ENCODE results near the gene SEMA3F. TPM values are rescaled to one million over a fixed set of nuclear protein-coding genes. Genes with fewer than 3 reads are reported as not detected.

The SEMA3F gene
- total RNA-seq, 3 donors from 2014 or later = 0.19 to 0.24 (median 0.23) TPM

GRCh38 chr3:50193746-50194127 is 38.6 kb downstream of the SEMA3F start:
- H3K4me1 Mint-ChIP-seq (ENCODE audit: low read depth) = peaks cover 8% of the 10 kb centered on the region
- no peaks in the 10 kb centered on the region for H3K9me3 Mint-ChIP-seq
- peaks cover 8% of the 10 kb centered on the region for H3K27me3 Mint-ChIP-seq (ENCODE audit: low read depth)
- DNase-seq = no peak
- no peak overlapping the region for H3K4me3 Mint-ChIP-seq
- ATAC-seq = no peak
- no peaks in the 10 kb centered on the region for H3K36me3 Mint-ChIP-seq (ENCODE audit: insufficient read depth)

GRCh38 chr3:50194128-50194902 is 39.2 kb downstream of the SEMA3F start:
- peaks cover 8% of the 10 kb centered on the region for H3K4me1 Mint-ChIP-seq (ENCODE audit: low read depth)
- no peaks in the 10 kb centered on the region for H3K9me3 Mint-ChIP-seq
- DNase-seq (peak; percentile 93), ATAC-seq (peak; percentile 79)
- peaks cover 11% of the 10 kb centered on the region for H3K27me3 Mint-ChIP-seq (ENCODE audit: low read depth)
- peak overlapping the region; percentile 38 for H3K4me3 Mint-ChIP-seq
- H3K36me3 Mint-ChIP-seq (ENCODE audit: insufficient read depth) = no peaks in the 10 kb centered on the region

GRCh38 chr3:50194903-50195500 is 39.9 kb downstream of the SEMA3F start:
- peak; percentile 59 to 65 for ATAC-seq
- Mint-ChIP-seq H3K9me3 (no peaks in the 10 kb centered on the region), H3K4me1 (ENCODE audit: low read depth) (peaks cover 8% of the 10 kb centered on the region), H3K36me3 (ENCODE audit: insufficient read depth) (no peaks in the 10 kb centered on the region), H3K27me3 (ENCODE audit: low read depth) (peaks cover 11% of the 10 kb centered on the region), H3K4me3 (peak overlapping the region; percentile 38)
- peak; percentile 34 for DNase-seq

- no peak for DNase-seq
- H3K4me1 Mint-ChIP-seq (ENCODE audit: low read depth) = peaks cover 8% of the 10 kb centered on the region
- peaks cover 12% of the 10 kb centered on the region for H3K27me3 Mint-ChIP-seq (ENCODE audit: low read depth)
- ATAC-seq = no peak
- no peaks in the 10 kb centered on the region for H3K36me3 Mint-ChIP-seq (ENCODE audit: insufficient read depth)
- no peak overlapping the region for H3K4me3 Mint-ChIP-seq
- no peaks in the 10 kb centered on the region for H3K9me3 Mint-ChIP-seq
These were observed 40.6 kb downstream of the SEMA3F start for GRCh38 chr3:50195501-50196252.

- ATAC-seq (no peak), DNase-seq (no peak)
- H3K9me3 Mint-ChIP-seq = no peaks in the 10 kb centered on the region
- peaks cover 8% of the 10 kb centered on the region for H3K4me1 Mint-ChIP-seq (ENCODE audit: low read depth)
- H3K4me3 Mint-ChIP-seq = no peak overlapping the region
- H3K27me3 Mint-ChIP-seq (ENCODE audit: low read depth) = peaks cover 18% of the 10 kb centered on the region
- no peaks in the 10 kb centered on the region for H3K36me3 Mint-ChIP-seq (ENCODE audit: insufficient read depth)
These were observed 41.2 kb downstream of the SEMA3F start for GRCh38 chr3:50196253-50196801.

GRCh38 chr3:50201573-50202315 is 46.6 kb downstream of the SEMA3F start:
- H3K9me3 Mint-ChIP-seq = no peaks in the 10 kb centered on the region
- ATAC-seq = no peak

GRCh38 chr3:50202353-50203112 is 47.4 kb downstream of the SEMA3F start:
- no peak overlapping the region for H3K4me3 Mint-ChIP-seq
- DNase-seq = no peak
- no peaks in the 10 kb centered on the region for H3K9me3 Mint-ChIP-seq
- no peaks in the 10 kb centered on the region for H3K36me3 Mint-ChIP-seq (ENCODE audit: insufficient read depth)
- peaks cover 53% of the 10 kb centered on the region for H3K27me3 Mint-ChIP-seq (ENCODE audit: low read depth)
- no peaks in the 10 kb centered on the region for H3K4me1 Mint-ChIP-seq (ENCODE audit: low read depth)
- no peak for ATAC-seq

More at GRCh38 chr3:50201573-50202315, 46.6 kb downstream of the SEMA3F start:
- H3K27me3 Mint-ChIP-seq (ENCODE audit: low read depth) = peaks cover 49% of the 10 kb centered on the region
- no peaks in the 10 kb centered on the region for H3K36me3 Mint-ChIP-seq (ENCODE audit: insufficient read depth)
- no peak overlapping the region for H3K4me3 Mint-ChIP-seq
- H3K4me1 Mint-ChIP-seq (ENCODE audit: low read depth) = no peaks in the 10 kb centered on the region
- no peak for DNase-seq

GRCh38 chr3:50203113-50203808 is 48.1 kb downstream of the SEMA3F start:
- no peak for DNase-seq
- H3K27me3 Mint-ChIP-seq (ENCODE audit: low read depth) = peaks cover 53% of the 10 kb centered on the region
- H3K9me3 Mint-ChIP-seq = no peaks in the 10 kb centered on the region
- H3K36me3 Mint-ChIP-seq (ENCODE audit: insufficient read depth) = no peaks in the 10 kb centered on the region
- H3K4me1 Mint-ChIP-seq (ENCODE audit: low read depth) = no peaks in the 10 kb centered on the region
- no peak overlapping the region for H3K4me3 Mint-ChIP-seq
- ATAC-seq = no peak

- H3K4me3 Mint-ChIP-seq = no peak overlapping the region
- H3K27me3 Mint-ChIP-seq (ENCODE audit: low read depth) = peaks cover 52% of the 10 kb centered on the region
- H3K4me1 Mint-ChIP-seq (ENCODE audit: low read depth) = no peaks in the 10 kb centered on the region
- DNase-seq = no peak
- ATAC-seq = no peak
- H3K36me3 Mint-ChIP-seq (ENCODE audit: insufficient read depth) = no peaks in the 10 kb centered on the region
- H3K9me3 Mint-ChIP-seq = no peaks in the 10 kb centered on the region
These were observed 49.0 kb downstream of the SEMA3F start for GRCh38 chr3:50203809-50204803.

- no peaks in the 10 kb centered on the region for H3K36me3 Mint-ChIP-seq (ENCODE audit: insufficient read depth)
- H3K9me3 Mint-ChIP-seq = no peaks in the 10 kb centered on the region
- H3K4me1 Mint-ChIP-seq (ENCODE audit: low read depth) = no peaks in the 10 kb centered on the region
- H3K27me3 Mint-ChIP-seq (ENCODE audit: low read depth) = peaks cover 50% of the 10 kb centered on the region
- DNase-seq = no peak
- H3K4me3 Mint-ChIP-seq = no peak within 1 kb of the TSS
- peak; percentile 66 to 67 for ATAC-seq
These were observed 49.8 kb downstream of the SEMA3F start, which contains the start of gene SLC38A3 for GRCh38 chr3:50204804-50205412. SLC38A3 (plus strand) TSS chr3:50205271; CDS start chr3:50214200, 8,929 bp downstream.

GRCh38 chr3:50205413-50206276 is 50.5 kb downstream of the SEMA3F start:
- Mint-ChIP-seq H3K4me1 (ENCODE audit: low read depth) (no peaks in the 10 kb centered on the region), H3K4me3 (no peak overlapping the region), H3K36me3 (ENCODE audit: insufficient read depth) (no peaks in the 10 kb centered on the region), H3K9me3 (no peaks in the 10 kb centered on the region), H3K27me3 (ENCODE audit: low read depth) (peaks cover 49% of the 10 kb centered on the region)
- ATAC-seq (peak; percentile 64 to 66), DNase-seq (no peak)
